ENCODE measurements around the gene MAMDC2. TPM values are rescaled to one million over a fixed set of nuclear protein-coding genes. Genes with fewer than 3 reads are reported as not detected.

The MAMDC2 gene
- total RNA-seq, 1 donor from 2014 or later = 76.7 TPM

- Mint-ChIP-seq H3K9me3 (ENCODE audit: low read depth) (no peaks in the 10 kb centered on the region), H3K4me1 (ENCODE audit: low read depth) (peaks cover 67% of the 10 kb centered on the region), H3K36me3 (ENCODE audit: low read depth) (peaks cover 32% of the 10 kb centered on the region), H3K27me3 (ENCODE audit: low read depth) (no peaks in the 10 kb centered on the region), H3K4me3 (ENCODE audit: unreplicated experiment) (no peak overlapping the region), H3K27ac (ENCODE audit: unreplicated experiment) (peak overlapping the region; percentile 47)
- no peak for DNase-seq (ENCODE audit: low spot score)
- no peak for TF ChIP-seq CTCF (IDR thresholded peaks at IDR 0.05)
Measured at GRCh38 chr9:70262948-70263347, 219.3 kb downstream of the MAMDC2 start.

- no peaks in the 10 kb centered on the region for H3K27me3 Mint-ChIP-seq (ENCODE audit: low read depth)
- H3K36me3 Mint-ChIP-seq (ENCODE audit: low read depth) = peaks cover 32% of the 10 kb centered on the region
- no peak for DNase-seq (ENCODE audit: low spot score)
- peaks cover 63% of the 10 kb centered on the region for H3K4me1 Mint-ChIP-seq (ENCODE audit: low read depth)
- no peaks in the 10 kb centered on the region for H3K9me3 Mint-ChIP-seq (ENCODE audit: low read depth)
- no peak for TF ChIP-seq CTCF (IDR thresholded peaks at IDR 0.05)
- H3K4me3 Mint-ChIP-seq (ENCODE audit: unreplicated experiment) = no peak overlapping the region
- H3K27ac Mint-ChIP-seq (ENCODE audit: unreplicated experiment) = no peak overlapping the region
Measured at GRCh38 chr9:70263421-70263820, 219.8 kb downstream of the MAMDC2 start.

Other genes starting within 250 kb of the MAMDC2 start
- gene CFAP95, start 223.0 kb upstream of the MAMDC2 start, total RNA-seq = not detected in 3 replicates
- 36.4 to 59.1 TPM (median 37.7 TPM) in 3 replicates for gene SMC5, start 215.1 kb downstream of the MAMDC2 start, total RNA-seq